Stimulated activated CD4-positive, alpha-beta T cell treated with anti-CD3 and anti-CD28 coated beads, Interleukin-1b, Interleukin-23, amount 100 ng/mL, for 24 hours (primary cell): Measurements from ENCODE around the gene DNASE2.
A peak's percentile ranks its signal among the peaks of the same experiment; 100 is the strongest.
"Not testable (repeated sequence)": the region's sequence is repeated elsewhere in the genome, so short reads cannot be mapped to it uniquely, and the experiment has no call there.

ENCODE experiments used
- DNase-seq, 4 experiments: peaks; one replicate each; pipeline ENCODE4 v3.0.0-alpha.2; 2020; ENCODE audit warnings: low read depth in 4 of 4, low spot score in 1 of 4

Gene DNASE2

GRCh38 chr19:12865746-12866415, 15.4 kb downstream of the DNASE2 start:
- no peak for DNase-seq

GRCh38 chr19:12864721-12865715, 16.2 kb downstream of the DNASE2 start:
- no peak for DNase-seq

- no peak for DNase-seq
Measured at GRCh38 chr19:12864143-12864542, 17.1 kb downstream of the DNASE2 start.

- DNase-seq: no peak
Measured at GRCh38 chr19:12859546-12859945, 21.7 kb downstream of the DNASE2 start.

GRCh38 chr19:12858041-12858928, 23.0 kb downstream of the DNASE2 start:
- no peak for DNase-seq

GRCh38 chr19:12856653-12857052, 24.6 kb downstream of the DNASE2 start:
- DNase-seq: no peak

GRCh38 chr19:12847159-12848139, 33.8 kb downstream of the DNASE2 start:
- peak; percentile 67 to 91 (median 79) for DNase-seq

- not testable (repeated sequence) for DNase-seq
Measured at GRCh38 chr19:12846613-12847012, 34.6 kb downstream of the DNASE2 start.

- no peak for DNase-seq
Measured at GRCh38 chr19:12843999-12844732, 37.1 kb downstream of the DNASE2 start.

- no peak for DNase-seq
Measured at GRCh38 chr19:12843328-12843727, 37.9 kb downstream of the DNASE2 start.

GRCh38 chr19:12842511-12842910, 38.7 kb downstream of the DNASE2 start:
- no peak for DNase-seq

GRCh38 chr19:12841094-12841493, 40.2 kb downstream of the DNASE2 start:
- DNase-seq: no peak

- DNase-seq: peak in 1 of 4 experiments; percentile 40
Measured at GRCh38 chr19:12840091-12841079, 40.9 kb downstream of the DNASE2 start.

GRCh38 chr19:12838886-12839756, 42.1 kb downstream of the DNASE2 start:
- no peak for DNase-seq

- peak in 2 of 4 experiments; percentile 32 to 50 for DNase-seq
Measured at GRCh38 chr19:12838182-12838885, 42.9 kb downstream of the DNASE2 start, which contains the start of gene MAST1. Gene MAST1 (plus strand): TSS chr19:12838515. CDS start chr19:12838573, 58 bp downstream.

GRCh38 chr19:12837225-12837624, 44.0 kb downstream of the DNASE2 start:
- DNase-seq: no peak
